ENCODE results near the gene ZFC3H1.

DNA sequence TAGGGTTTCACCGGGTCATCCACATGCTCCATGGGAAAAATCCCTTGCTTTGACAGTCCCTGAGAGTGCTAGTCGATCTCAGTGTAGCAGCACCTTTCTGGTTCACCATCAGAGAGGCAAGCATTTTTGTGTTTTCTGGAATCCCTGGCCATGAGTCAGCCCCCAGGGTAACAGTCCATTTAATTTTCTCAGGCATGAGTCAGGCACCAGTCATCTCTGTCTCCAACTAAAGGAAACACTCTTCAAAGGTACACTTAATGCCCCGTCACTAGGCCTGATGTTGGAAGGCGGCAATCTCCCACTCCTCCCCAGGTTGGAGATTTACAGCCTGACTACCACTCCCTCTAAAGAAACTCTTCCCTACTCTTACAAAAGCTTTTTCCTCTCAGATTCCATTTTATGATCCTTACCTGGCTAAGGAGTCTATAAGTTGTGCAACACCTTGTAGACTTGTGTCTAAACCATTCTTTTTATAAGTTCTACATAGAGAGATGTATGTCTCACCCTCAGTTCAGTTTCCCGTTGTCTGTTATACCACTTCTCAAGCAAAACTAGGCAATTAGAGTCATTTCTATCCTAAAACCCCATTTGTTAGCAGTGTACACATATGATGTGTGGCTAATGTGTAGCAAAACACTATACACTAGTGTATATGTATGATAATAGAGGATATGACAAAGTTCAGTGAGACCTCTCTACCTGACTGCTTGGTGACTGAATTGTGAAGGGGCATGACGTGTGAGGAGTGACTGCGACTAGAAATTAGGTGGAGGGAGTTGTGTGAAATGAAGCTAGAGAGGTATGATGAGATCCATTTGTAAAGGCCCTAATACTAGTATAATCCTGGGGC is 46.9 kb upstream of the ZFC3H1 start:
- no peak for TF ChIP-seq POLR2A (IDR thresholded peaks at IDR 0.05)
- TF ChIP-seq, protein P1, sequence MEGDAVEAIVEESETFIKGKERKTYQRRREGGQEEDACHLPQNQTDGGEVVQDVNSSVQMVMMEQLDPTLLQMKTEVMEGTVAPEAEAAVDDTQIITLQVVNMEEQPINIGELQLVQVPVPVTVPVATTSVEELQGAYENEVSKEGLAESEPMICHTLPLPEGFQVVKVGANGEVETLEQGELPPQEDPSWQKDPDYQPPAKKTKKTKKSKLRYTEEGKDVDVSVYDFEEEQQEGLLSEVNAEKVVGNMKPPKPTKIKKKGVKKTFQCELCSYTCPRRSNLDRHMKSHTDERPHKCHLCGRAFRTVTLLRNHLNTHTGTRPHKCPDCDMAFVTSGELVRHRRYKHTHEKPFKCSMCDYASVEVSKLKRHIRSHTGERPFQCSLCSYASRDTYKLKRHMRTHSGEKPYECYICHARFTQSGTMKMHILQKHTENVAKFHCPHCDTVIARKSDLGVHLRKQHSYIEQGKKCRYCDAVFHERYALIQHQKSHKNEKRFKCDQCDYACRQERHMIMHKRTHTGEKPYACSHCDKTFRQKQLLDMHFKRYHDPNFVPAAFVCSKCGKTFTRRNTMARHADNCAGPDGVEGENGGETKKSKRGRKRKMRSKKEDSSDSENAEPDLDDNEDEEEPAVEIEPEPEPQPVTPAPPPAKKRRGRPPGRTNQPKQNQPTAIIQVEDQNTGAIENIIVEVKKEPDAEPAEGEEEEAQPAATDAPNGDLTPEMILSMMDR (IDR thresholded peaks at IDR 0.05) = no peak

All from breast epithelium (tissue), 3 donors.